ENCODE results near the gene NPAS3.

GRCh38 chr14:33521192-33521591, 582.5 kb downstream of the NPAS3 start:
- TF ChIP-seq CTCF (conservative IDR thresholded peaks at IDR 0.05 in 1 of 2, IDR thresholded peaks at IDR 0.05 in 1 of 2; ENCODE audit: low read depth in 1 of 2, low read length in 2 of 2) (no peak), EZH2 (IDR thresholded peaks at IDR 0.05; ENCODE audit: low read length, missing control alignments) (no peak)
